ENCODE data around the gene TP53I13. TPM values are rescaled to one million over a fixed set of nuclear protein-coding genes. Genes with fewer than 3 reads are reported as not detected.

The TP53I13 gene
- total RNA-seq, 1 donor from 2014 or later, result 40.2 TPM

- Mint-ChIP-seq H3K27ac (no peak overlapping the region), H3K4me3 (ENCODE audit: low read depth) (peak overlapping the region; percentile 16), H3K9me3 (ENCODE audit: low read depth) (no peaks in the 10 kb centered on the region), H3K36me3 (ENCODE audit: insufficient read depth) (no peaks in the 10 kb centered on the region), H3K4me1 (ENCODE audit: low read depth) (peaks cover 5% of the 10 kb centered on the region), H3K27me3 (peaks cover 58% of the 10 kb centered on the region)
- TF ChIP-seq CTCF (IDR thresholded peaks at IDR 0.05; ENCODE audit: unreplicated experiment), result no peak
- no peak for DNase-seq (ENCODE audit: low spot score, unreplicated experiment)
Observed at GRCh38 chr17:29613856-29614255, 45.4 kb downstream of the TP53I13 start.

- peaks cover 5% of the 10 kb centered on the region for H3K4me1 Mint-ChIP-seq (ENCODE audit: low read depth)
- no peaks in the 10 kb centered on the region for H3K36me3 Mint-ChIP-seq (ENCODE audit: insufficient read depth)
- H3K27me3 Mint-ChIP-seq, result peaks cover 62% of the 10 kb centered on the region
- no peak for DNase-seq (ENCODE audit: low spot score, unreplicated experiment)
- TF ChIP-seq CTCF (IDR thresholded peaks at IDR 0.05; ENCODE audit: unreplicated experiment), result no peak
- H3K9me3 Mint-ChIP-seq (ENCODE audit: low read depth), result no peaks in the 10 kb centered on the region
- H3K27ac Mint-ChIP-seq, result no peak overlapping the region
- H3K4me3 Mint-ChIP-seq (ENCODE audit: low read depth), result peak overlapping the region; percentile 7
Observed at GRCh38 chr17:29614349-29615047, 46.0 kb downstream of the TP53I13 start.

GRCh38 chr17:29615048-29615385 is 46.5 kb downstream of the TP53I13 start:
- Mint-ChIP-seq H3K4me3 (ENCODE audit: low read depth) (peak overlapping the region; percentile 7), H3K27me3 (peaks cover 66% of the 10 kb centered on the region), H3K27ac (no peak overlapping the region), H3K9me3 (ENCODE audit: low read depth) (no peaks in the 10 kb centered on the region), H3K36me3 (ENCODE audit: insufficient read depth) (no peaks in the 10 kb centered on the region), H3K4me1 (ENCODE audit: low read depth) (peaks cover 5% of the 10 kb centered on the region)
- DNase-seq (ENCODE audit: low spot score, unreplicated experiment), result no peak
- TF ChIP-seq CTCF (IDR thresholded peaks at IDR 0.05; ENCODE audit: unreplicated experiment), result no peak

- no peak for TF ChIP-seq CTCF (IDR thresholded peaks at IDR 0.05; ENCODE audit: unreplicated experiment)
- Mint-ChIP-seq H3K4me1 (ENCODE audit: low read depth) (peaks cover 5% of the 10 kb centered on the region), H3K4me3 (ENCODE audit: low read depth) (peak overlapping the region; percentile 65), H3K27me3 (peaks cover 70% of the 10 kb centered on the region), H3K9me3 (ENCODE audit: low read depth) (no peaks in the 10 kb centered on the region), H3K36me3 (ENCODE audit: insufficient read depth) (no peaks in the 10 kb centered on the region), H3K27ac (peak overlapping the region; percentile 41)
- DNase-seq (ENCODE audit: low spot score, unreplicated experiment), result no peak
Observed at GRCh38 chr17:29615492-29616299, 47.2 kb downstream of the TP53I13 start.

GRCh38 chr17:29616300-29617048 is 48.0 kb downstream of the TP53I13 start:
- no peak for DNase-seq (ENCODE audit: low spot score, unreplicated experiment)
- no peak overlapping the region for H3K27ac Mint-ChIP-seq
- no peaks in the 10 kb centered on the region for H3K9me3 Mint-ChIP-seq (ENCODE audit: low read depth)
- no peak for TF ChIP-seq CTCF (IDR thresholded peaks at IDR 0.05; ENCODE audit: unreplicated experiment)
- peaks cover 5% of the 10 kb centered on the region for H3K4me1 Mint-ChIP-seq (ENCODE audit: low read depth)
- H3K36me3 Mint-ChIP-seq (ENCODE audit: insufficient read depth), result no peaks in the 10 kb centered on the region
- H3K4me3 Mint-ChIP-seq (ENCODE audit: low read depth), result no peak overlapping the region
- peaks cover 74% of the 10 kb centered on the region for H3K27me3 Mint-ChIP-seq

All from progenitor cell of endocrine pancreas (in vitro differentiated cells).